ENCODE measurements around the gene SPECC1L.

Gene SPECC1L

GRCh38 chr22:24442352-24442744 lies 171.7 kb downstream of the SPECC1L start:
- no peak for DNase-seq (ENCODE audit: low spot score)

DNA sequence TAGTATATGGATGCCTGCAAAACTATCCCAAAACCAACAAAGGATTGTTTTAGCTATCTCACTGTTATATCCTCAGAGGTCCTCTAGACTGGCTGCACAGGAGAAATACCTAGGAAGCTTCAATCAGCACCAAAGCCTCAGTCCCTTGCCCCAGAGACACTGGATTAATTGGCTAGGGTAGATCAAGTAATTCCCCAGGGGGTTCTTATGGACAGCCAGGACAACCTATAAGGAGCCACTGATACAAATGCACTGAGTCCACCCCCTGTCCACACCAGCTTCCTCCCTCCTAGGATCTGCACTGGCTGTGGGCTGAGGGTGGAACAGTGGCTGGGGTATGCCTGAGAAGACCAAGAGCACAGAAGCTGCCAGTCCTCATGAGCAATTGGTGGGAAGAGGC lies 173.0 kb downstream of the SPECC1L start:
- DNase-seq (ENCODE audit: low spot score), result no peak

DNA sequence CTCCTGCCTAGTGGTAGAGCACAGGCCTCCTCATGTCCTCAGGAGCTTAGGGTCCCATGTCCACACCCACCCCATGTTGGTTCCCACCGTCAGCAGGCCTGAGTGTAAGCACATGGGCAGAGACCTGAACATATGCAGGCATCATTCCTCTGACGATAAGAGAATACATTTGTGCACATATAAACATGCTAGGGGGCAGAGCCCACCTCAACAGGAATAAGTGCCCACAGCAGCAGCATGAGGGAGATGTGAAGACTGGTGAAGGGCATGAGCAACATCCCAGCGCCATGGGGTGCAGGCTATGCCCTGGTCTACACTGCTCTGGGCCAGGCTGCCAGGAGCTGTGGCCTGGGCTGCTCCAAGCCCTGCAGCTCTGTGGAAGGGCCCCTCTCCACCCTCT lies 173.6 kb downstream of the SPECC1L start:
- DNase-seq (ENCODE audit: low spot score), result no peak

DNA sequence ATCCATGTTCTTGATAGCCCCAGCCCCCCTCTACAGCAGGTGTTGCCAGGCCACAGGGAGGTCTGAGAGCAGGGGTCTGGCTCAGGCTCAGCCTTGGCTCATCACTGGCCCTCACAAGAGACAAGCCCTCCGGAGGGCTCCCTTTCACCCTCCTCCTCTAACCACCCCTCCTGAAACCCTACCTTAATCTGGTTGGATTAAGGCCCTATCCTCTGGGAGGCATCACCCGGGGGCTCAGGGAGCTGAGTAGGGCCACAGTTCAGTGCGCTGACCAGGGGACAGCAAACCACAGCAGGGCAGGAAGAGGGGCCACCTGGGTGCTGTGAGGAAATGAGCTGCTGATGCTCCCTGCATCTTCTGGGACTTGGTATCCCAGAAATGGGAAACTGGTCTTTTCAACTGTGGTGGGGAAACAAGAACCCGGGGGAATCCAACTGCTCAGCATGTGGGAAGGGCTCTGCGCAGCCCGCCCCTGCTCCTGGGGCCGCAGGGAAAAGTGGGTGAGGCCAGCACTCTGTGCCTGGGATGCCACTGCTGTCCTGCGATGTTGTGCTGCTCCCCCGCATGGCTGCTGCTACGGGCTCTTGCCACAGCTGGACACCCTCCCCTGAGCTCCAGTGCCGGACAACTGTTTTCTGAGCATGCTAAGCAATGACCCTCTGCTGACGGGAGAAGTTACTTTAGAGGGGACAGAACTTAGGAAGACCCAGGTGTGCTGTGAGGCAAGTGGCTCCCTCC lies 174.3 kb downstream of the SPECC1L start:
- DNase-seq (ENCODE audit: low spot score), result no peak

DNA sequence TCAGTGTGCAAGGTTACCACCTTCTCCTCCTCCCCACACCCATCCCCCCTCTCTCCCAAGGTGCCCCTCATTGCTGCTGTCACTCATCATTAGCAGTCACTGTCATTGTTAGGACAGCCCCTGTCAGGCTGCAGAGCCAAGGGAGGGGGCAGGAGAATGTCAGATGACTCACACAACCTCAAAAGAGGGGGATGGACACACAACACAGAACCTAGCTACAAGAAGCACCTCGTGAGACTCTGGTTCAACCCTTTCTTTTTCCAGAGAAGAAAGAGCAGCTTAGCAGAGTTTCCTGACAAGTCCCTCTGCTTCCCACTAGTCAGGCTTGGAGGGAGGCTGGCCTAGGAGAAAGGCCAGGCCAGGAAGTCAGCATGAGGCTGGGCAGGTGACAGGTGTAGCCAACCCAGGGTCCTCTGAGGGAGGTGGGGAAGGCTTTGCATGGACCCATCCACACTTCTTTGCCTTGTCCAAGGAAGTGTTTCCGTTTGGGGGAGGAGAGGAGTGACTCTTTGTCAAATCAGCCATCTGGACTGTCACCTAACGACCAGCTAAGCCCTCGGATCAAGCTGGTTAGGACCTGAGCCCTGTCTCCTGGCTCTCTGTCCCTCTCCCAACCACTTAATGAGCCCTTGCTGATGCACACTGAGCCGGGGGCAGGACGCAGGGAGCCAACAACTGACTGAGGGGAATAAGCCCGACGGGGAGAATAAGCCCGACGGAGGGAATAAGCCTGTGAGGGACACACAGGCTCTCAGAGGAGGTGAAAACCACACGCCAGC lies 175.0 kb downstream of the SPECC1L start:
- peak; percentile 35 for DNase-seq (ENCODE audit: low spot score)

DNA sequence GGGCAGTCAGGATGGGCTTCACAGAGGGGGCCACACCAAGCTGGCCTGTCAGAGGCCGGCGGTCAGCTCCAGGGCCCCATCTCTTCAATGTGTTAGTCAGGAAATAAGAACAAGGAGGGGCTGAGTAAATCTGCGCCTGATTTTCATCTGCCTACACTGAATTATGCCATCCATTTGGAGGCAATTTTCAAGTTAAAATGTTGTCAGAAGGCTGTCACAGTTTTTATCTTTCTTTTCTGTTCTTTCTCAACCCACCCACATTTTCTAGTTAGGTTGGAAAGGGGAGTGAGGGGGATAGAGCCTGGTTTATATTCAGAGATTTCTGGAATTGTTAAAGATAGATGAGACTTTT lies 175.6 kb downstream of the SPECC1L start:
- DNase-seq (ENCODE audit: low spot score), result no peak

GRCh38 chr22:24450610-24451009 lies 180.0 kb downstream of the SPECC1L start:
- DNase-seq (ENCODE audit: low spot score), result no peak

DNA sequence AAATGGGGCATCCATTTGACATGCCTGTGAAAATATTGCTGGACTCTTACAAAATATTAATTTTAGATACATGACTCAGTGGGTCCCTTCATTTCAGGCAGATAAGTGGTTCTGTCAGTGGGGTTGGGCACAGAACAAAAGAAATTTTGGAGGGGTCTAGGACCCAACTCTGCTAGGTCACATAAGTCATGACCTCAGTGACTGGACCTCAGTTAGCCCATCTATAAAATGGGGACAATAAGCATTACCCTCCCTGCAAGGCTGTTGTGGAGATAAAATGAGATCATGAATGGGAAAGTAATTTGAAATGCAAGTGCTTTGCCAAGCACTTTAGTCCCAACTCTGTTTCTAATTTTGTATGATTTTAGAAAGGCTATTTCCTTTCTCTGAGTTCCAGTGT lies 180.5 kb downstream of the SPECC1L start:
- no peak for DNase-seq (ENCODE audit: low spot score)

- DNase-seq (ENCODE audit: low spot score), result no peak
Observed at GRCh38 chr22:24453853-24454252, 183.2 kb downstream of the SPECC1L start.

GRCh38 chr22:24455039-24455438 lies 184.4 kb downstream of the SPECC1L start:
- no peak for DNase-seq (ENCODE audit: low spot score)

GRCh38 chr22:24455751-24456426 lies 185.3 kb downstream of the SPECC1L start:
- DNase-seq (ENCODE audit: low spot score), result no peak

GRCh38 chr22:24457894-24458420 lies 187.3 kb downstream of the SPECC1L start:
- no peak for DNase-seq (ENCODE audit: low spot score)

GRCh38 chr22:24459911-24460310 lies 189.3 kb downstream of the SPECC1L start:
- DNase-seq (ENCODE audit: low spot score), result no peak

DNA sequence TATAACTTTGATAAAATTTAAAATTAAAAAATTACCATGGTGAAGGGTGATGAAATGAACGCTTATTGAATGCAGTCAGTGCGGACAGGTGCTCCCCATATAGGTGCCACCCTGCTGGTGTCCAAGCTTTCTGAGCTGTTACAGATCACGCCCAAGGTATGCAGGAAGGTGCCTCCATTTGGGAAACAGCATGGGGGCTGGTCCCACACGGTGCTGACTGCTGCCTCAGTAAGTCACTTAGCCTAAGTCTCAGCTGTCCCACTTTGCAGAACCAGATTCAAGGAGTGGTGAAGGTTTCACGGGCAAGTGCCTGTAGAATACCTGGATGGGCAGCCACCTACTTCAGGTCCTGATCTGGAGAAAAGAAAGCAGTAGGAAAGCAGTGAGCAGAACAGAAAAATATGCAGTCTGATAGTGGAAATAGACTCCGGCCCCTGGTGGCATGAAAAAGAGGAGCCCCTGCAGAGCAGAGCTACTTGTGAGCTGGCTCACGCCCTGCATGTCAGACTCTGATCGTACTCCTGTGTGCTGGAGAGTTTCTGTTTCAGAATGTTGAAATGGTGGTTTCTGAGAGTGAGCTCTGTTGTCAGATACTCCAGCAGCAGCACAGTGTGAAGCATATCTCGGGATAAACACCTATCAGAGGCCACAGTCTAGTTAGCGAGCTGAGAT lies 189.9 kb downstream of the SPECC1L start:
- DNase-seq (ENCODE audit: low spot score), result no peak

DNA sequence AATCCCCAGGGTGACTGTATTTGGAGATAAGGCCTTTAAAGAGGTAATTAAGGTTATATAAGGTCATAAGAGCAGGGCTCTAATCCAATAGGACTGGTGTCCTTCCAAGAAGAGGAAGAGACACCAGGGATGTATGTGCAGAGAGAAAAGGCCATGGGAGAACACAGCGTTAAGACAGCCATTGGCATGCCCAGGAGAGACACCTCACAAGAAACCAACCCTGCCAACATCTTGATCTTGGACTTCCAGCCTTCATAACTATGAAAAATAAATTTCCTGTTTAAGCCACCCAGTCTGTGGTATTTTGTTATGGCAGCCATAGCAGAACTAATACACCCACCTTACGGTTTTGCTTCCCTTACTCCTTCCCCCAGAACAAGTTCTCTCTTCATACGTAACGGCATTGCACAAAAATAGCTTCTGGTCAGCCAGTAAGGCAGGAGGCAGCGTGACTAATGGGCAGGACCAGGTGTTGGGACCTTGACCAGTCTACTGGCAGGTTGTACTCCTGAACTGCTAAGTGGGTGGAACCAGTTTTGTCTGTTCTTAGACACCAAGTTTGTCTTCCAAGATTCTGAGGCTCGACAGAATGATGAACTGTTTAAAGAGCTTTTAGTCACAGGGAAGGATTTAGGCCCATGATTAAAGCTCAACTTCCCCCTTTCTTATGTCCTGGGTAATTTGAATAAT lies 192.6 kb downstream of the SPECC1L start:
- DNase-seq (ENCODE audit: low spot score), result no peak

DNA sequence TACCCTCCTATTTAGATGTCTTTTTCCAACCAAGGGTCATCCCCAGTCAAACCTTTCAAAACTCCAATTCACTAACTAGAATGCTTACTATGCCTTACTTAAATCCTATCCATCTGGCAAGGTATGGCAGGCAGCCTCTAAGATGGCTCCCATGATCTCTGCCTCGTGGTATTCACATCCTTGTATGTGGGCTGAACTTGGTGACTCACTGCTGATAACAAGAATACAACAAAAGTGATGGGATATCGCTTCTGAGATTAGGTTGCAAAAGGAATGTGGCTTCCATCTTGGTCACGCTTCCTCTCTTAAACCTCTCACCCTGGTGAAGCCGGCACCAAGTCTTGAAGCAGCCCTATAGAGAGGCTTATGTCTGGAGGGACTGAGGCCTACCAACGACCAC lies 194.9 kb downstream of the SPECC1L start:
- DNase-seq (ENCODE audit: low spot score), result peak; percentile 56

GRCh38 chr22:24465975-24466374 lies 195.3 kb downstream of the SPECC1L start:
- peak; percentile 9 for DNase-seq (ENCODE audit: low spot score)

DNA sequence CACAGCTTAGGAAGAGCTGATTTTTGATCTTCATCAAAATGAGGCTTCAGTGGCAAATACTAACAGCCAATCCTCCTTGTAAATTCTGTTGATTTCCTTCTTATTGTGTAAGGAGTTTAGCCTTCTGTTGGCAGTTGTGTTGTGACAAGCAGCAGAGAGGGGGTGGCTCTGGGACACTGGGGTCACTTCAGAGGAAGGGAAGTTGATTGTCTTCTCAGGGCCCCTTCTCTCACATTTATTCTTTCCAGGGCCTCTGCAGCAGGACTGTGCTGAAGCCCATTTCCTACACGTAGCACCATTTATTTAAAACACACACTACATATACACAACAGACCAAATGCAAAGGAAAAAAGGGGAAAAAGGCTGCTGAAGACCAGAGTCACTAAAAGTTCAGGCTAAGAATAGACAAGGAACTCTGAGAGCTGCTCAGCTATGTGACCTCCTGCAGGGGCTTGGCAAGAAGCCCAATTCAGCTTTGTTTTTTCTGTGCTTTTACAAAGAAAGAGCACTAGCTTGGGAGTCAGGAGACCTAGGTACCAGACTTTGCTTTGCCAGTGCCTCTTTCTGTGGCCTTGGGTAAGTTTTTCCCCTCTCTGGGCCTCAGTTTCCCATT lies 196.2 kb downstream of the SPECC1L start:
- DNase-seq (ENCODE audit: low spot score), result peak; percentile 66

DNA sequence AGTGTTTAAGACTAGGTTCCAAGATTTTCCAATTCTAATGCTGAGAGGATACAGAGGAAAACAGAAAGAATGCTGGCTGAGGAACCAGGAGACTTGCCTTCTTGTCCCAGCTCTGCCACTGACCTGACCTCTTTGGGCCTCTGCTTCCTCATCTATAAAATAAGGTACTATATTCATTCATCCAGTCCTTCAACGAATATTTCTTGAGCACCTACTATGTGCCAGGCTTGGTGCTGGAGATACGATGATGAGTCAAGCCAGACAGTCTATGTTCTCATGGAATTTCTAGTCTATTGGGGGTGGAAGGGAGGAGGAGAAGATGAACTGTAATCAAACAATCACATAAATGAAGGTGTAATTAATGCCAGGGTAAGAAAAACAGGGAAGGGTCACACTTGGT lies 196.7 kb downstream of the SPECC1L start:
- no peak for DNase-seq (ENCODE audit: low spot score)
